Kidney glomerular epithelial cell (primary cell): ENCODE data around the gene MTRF1.
A peak's percentile ranks its signal among the peaks of the same experiment; 100 is the strongest.
"Not testable (repeated sequence)": the region's sequence is repeated elsewhere in the genome, so short reads cannot be mapped to it uniquely, and the experiment has no call there.

ENCODE experiments used
- DNase-seq: peaks from one replicate; lab custom pipeline; 2025; lab: John Stamatoyannopoulos, UW

MTRF1 gene

DNA sequence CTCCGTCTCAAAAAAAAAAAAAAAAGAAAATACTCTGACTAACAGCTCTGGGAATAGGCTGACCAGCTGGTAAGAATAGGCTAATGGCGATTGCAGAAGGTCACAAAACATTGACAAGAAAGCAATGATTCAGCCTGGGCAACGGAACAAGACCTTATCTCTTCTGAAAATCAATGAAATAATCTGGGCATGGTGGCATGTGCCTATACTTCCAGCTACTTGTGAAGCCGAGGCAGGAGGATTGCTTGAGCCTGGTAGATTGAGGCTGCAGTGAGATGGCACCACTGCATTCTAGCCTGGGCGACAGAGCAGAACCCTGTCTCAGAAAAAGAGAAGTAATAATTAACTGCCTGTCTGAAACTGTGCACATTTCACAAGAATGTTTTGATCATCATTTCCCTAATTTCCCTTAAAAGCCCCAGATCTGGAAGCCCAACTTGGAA, 18.8 kb upstream of the MTRF1 start:
- DNase-seq, result peak; percentile 58

DNA sequence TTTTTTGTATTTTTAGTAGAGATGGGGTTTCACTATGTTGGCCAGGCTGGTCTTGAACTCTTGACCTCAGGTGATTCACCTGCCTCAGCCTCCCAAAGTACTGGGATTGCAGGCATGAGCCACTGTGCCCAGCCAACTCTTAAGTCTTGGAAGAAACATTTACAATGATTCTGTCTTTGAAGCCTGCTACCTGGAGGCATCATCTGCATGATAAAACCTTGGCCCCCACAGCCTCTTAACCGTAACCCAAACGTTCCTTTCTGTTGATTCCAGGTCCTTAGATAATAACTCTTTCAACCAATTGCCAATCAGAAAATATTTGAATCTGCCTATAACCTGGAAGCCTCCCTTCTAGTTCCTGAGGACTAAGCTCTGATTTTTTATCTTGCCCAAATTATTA, 15.8 kb upstream of the MTRF1 start:
- not testable (repeated sequence) for DNase-seq

DNA sequence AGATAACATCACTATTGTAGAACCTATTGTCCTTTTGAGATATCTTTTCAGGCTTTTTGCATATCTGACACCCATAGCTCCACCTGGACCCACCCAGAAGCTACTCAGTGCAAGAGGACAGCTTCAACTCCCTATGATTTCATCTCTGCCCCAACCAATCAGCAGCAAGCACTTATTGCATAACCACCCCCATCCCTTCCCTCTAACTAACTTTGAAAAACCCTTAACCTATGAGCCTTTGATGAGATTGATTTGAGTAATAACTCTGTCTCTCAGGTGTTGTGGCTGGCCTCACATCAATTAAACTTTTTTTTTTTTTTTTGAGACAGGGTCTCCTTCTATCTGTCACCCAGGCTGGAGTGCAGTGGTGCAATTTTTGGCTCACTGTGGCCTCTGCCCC, 13.4 kb upstream of the MTRF1 start:
- DNase-seq, result no peak

DNA sequence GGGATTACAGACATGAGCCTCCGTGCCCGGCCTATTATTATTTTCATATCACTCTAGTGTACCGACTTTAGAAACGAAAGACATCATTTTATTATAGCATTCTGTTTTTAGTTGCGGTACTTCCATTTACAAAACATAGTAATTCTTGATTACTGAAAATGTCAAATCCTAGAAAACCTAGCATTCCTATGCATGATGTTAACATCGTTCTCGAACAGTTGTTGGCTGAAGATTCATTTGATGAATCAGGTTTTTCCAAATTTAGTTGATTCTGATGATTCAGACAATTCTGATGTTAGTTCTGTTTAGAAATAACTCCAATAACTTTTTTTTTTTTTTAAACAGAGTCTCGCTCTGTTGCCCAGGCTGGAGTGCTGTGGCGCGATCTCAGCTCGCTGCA, 11.5 kb upstream of the MTRF1 start:
- no peak for DNase-seq

DNA sequence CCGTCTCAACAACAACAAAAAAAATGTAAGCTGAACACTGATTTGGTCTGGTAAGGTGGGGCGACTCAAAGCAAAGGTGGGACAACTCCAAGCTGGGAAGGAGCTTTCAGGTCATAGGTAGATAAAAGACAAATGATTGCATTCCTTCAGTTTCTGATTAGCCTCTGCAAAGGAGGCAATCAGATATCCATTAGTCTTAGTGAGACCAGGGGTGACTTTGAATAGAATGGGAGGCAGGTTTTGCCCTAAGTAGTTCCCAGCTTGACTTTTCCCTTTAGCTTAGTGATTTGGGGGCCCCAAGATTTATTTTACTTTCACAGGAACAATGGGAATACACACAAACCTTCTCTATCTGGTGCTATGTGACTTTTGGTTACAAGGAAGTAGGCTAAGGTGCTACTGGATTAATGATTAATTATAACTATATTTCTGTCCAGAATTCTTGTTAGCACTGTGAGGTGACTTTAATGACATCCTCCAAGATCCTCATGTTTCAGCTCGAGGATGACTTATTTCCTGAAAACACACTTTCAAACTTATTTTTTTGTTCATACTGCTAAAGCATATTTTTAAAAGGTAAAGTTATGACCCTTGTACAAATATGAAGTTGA, 10.6 kb upstream of the MTRF1 start:
- DNase-seq, result no peak

DNA sequence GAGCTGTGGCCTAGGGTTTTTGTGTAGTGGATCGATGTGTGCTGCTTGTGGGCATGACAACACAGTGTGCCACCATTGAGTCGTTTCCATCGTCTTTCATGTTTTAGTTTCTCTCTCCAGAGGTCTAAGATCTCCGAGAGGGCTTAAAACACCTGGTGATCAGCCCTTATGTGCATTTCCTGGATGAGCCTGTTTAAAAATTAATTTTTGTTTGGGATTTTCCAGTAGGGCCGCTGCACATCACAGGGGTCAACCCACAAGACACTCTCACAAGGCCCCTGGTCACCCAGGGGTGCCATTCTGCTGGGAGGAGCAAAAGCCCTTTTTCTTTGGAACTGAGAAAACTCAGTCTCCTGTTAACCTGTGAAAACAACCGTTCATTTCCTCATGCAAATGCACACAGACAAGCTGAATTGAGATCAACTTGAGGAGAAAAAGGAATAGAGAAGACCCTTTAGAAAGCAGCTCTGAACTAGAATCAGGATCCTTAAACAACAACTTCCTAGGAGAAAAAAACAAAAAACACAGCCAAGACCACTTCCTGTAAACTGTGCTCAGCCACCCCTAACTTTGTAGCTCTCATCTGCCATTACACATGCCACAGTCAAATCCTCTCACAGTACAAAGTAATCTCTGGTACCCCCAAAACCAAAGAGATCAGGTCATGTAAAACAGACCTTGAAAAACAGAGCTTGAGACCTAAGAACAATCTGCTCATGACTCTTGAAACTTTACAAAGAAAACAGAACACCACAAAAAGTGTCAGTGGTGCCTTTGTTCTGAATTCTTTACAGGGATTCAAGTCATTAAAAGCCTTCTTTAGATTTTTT, 8.3 kb upstream of the MTRF1 start:
- no peak for DNase-seq

DNA sequence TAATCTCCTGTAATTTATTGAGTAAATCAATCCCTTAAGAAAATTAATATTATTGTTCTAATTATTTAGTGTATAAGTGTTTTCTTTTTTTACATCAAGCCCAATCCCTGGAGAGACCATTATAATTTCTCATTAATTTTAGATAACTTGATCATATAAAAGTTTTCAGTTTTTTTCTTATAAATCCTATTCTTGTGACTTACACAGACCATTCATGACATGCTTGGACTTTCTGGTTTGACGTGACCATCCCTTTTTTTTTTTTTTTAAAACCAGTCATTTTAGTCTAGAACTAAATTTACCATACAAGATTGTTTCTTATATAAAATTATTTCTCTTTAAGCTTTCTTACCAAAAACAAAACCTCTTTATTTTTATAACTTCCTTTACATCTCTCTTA, 5.4 kb upstream of the MTRF1 start:
- no peak for DNase-seq

DNA sequence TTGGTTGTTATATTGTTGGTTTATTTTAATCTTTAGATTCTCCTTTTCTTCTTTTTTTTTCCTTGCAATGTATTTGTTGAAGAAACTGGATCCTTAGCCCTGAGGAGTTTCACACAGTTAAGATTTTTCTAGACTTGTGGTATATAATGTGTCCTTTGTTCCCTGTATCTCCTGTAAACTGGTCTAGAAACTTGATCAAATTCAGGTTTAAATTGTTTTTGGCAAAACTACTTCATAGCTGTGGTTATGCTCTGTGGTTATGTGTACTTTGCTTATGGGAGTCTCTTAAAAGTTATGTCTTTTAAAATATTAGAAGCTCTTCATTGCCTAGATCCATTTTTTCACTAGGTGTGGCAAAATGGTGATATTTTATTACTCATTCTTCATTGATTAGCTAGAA, 3.7 kb upstream of the MTRF1 start:
- no peak for DNase-seq

DNA sequence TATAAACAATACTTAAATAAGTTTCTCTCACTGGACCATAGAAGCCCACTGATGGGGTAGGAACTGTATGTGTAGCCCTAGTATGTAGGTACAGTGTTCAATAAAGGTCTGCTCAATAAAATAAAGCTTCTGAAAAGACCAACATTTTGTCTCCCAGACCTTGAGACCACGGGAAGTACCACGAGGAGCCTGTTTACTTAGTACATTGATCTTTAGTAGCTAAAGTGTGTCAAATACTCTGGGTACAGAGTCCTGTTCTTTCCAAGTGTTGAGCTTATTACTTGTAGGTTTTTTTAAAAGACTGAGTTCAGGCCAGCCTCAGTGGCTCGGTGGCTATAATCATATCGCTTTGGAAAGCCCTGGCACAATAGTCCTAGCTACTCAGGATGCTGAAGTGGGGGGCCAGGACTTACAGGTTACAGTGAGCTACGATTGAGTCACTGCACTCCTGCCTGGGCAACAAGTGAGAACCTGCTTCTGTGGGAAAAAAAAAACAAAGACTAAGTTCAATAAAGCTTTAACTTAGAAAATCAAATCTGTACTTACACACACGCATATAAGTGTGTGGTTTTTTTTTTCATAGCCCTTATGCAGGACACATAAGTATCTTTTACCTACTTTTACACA, 3.4 kb downstream of the MTRF1 start:
- no peak for DNase-seq

DNA sequence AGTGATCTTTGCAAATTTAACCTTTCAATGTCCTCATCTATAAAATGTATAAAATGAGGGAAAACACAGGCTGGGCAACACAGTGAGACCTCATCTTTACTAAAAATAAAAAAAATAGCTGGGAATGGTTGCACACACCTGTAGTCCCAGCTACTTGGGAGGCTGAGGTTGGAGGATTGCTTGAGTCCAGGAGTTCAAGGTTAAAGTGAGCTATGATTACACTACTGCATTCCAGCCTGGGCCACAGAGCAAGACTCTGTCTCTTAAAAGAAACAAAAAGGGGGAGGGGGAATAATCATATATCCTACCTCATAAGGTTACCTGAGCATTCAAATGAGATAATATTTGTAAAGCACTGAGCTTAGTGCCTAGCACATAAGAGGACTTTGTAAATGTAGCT, 5.8 kb downstream of the MTRF1 start:
- DNase-seq, result no peak

DNA sequence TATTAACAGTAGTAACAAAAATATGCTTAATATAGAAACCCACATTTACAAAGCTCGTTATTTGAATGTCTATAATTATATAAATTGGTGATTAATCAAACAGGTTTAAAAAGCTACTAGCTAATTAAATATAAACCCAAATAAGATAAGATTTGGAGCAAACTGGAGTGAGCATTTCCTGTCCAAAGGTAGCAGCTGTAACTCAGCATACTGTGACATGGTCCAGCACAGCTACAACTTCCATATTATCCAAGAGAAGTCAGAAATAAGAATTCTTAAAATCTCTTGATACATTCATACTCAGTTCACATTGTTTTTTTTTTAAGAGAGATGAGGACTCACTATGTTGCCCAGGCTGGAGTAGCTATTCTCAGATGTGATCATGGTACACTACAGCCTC, 8.5 kb downstream of the MTRF1 start:
- no peak for DNase-seq

DNA sequence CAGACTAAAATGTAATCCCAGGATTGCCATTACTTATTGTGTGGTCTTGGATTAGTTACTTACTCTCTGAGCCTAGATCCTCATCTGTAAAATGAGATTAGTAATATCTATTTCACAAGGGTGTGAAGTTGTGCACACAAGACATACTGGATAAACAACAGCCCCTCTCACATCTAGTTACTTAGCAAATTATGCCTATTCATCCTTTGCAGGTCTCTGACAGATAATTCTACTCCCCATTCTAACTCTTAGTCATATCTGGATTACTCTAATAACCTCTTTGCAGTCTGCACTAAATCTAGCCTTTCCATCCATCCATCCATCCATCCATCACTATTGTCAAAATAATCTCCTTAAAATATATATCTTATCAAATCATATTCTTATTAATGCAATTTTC, 12.4 kb downstream of the MTRF1 start:
- DNase-seq, result no peak

DNA sequence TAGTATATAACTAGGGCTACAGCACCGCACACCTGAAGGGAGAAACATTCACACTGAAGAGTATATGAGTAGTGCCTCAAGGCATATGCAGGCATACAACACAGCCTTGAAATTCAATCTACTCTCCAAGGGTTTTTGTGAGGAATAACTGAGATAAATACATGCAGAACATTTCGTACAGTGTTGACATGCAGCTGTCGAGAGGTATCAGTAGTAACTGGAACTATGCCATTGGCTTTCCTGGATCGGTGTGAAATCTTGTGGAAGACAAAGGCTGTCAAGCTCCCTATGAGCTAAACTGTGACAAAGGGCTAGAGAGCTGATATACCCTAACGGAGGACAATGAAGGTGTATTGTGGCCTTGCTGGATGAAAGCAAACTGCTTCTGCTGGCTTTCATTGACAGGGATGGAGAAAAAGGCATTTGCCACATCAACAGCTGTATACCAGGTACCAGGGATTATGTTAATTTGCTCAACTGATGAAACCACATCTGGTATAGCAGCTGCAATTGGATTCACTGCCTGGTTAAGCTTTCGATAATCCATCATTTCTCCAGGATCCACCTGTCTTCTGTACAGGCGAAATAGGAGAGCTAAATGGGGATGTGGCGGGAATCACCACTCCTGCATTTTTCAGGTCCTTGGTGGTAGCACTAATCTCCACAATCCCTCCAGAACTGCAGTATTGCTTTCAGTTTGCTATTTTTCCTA, 16.3 kb downstream of the MTRF1 start:
- DNase-seq, result no peak

DNA sequence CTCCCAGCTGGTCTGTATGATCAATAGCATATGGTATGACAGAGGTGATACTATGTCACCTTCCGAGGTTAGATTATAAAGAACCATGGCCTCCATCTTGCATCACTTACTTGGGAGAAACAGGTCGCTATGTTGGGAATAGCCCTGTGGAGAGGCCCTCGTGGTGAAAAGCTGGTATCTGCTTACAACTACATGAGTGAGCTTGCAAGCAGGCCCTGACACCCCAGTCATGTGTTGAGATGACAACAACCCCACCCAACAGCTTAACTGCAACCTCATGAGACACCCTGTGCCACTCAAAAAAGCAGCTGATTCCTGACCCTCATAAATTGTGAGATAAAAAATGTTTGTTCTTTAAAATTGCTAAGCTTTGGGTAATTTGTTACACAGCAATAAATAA, 18.8 kb downstream of the MTRF1 start:
- DNase-seq, result no peak

DNA sequence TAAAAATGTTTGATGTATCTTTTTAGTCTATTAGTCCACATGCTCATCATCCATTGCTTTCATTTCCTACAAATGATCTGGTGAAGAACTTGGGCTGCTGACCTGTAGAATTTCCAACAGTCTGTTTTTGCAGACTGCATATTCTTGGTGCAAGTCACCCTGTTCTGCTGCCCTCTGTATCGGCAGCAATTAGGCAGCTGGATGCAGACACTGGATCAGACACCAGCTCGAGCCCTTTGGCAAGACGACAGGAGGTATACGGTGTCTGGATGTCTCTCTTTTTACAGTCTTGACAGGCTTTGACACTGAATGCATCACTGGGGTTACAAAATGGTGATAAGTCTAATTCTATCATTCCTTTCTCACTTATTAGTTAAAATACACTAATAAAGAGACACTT, 21.8 kb downstream of the MTRF1 start:
- DNase-seq, result no peak

DNA sequence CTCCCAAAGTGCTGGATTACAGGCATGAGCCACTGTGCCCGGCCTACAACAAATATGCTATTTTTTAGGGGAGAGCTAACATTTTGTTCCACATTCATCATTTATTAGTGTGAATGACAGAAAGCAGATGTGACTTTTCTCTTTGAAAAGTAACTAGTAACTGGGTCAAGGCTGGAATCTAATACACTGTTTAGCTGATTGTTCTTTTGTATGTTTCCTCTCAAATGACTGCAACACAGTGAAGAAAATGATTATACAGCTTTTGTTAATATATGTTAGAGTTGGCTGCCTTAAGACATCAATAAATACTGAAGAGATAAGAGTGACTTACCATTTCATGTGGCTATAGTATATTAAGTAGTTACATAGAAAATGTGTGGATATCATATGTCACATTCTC, 27.0 kb downstream of the MTRF1 start:
- DNase-seq, result no peak

DNA sequence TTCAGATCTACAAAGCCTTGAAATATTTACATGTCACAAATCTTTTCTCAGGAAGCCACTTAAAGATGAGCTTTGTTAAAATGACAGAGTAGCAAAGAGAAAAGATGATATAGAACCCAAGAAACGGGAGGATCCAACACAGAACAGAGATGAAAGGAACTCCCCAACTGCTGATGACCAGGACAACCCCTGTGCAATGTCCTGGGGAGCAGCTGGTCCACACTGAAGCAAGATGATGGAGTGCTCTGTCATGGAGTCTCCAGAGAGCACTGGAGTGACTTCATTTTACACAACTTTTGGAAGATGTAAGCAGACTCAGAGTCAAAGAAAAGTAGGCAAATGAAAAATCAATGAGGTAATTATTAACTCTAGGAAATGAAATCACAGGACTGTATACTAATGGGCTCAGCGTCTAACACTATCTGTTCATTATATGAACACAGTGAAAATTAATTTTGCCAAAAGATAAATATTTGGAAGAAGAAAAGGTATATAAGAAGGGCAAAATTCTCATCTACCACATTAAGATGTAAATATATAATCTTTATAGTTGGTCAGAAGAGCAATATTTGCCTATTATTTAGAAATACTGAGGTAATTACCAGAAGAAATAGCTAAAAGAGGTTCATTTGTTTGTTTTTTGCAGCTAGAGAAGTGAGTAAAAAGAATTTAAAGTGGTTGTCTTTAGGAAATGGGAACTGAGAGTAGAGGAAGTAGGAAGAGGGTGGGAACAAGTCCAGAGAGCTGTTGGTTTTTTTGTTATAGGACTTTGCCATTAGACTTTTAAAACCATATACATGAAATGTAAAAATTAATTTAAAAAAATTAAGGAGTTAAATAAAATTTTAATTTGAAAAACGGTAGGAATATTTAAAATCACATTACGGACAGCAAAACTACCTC, 30.5 kb downstream of the MTRF1 start:
- DNase-seq, result no peak

DNA sequence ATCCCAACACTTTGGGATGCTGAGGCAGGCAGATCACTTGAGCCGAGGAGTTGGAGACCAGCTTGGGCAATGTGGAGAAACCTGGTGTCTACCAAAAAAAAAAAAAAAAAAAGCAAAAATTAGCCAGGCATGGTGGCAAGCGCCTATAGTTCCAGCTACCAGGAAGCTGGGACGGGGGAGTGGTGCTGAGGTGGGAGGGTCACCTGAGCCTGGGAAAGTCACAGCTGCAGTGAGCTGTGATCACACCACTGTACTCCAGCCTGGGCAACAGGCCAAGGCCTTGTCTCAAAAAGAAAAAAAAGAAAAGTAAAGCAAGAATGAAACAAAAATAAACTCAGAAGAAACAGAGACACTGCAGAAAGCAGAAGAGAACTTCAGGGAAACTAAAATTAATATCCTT, 31.6 kb downstream of the MTRF1 start:
- DNase-seq, result no peak

DNA sequence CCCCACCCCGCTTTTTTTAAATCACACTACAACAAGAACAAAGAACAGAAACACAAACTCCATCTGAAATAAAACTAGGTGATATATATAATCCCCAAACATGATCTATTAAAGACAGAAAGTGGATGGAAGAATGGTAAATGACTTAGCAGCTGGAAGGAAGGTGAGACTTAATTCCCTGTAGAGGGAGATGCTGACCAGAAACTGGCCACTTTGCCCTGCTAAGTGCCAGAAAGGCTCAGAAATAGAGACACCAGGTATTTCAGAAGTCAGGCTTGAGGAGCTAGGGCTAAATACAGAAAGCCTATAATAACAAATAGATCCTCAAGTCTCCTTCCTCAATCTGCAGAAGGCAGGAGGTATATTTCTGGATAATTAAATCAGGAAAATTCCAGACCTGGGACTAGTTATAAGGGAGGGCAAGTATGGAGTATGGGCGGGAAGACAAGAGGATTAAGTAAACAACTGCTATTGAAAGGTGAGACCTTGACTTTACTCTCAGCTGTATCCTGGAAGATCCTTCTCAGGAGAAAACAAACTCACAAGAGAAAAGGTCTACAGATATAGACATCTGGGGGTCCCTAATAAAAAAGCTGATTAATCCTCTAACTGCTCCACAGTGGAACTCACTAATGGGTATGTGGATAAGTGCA, 32.2 kb downstream of the MTRF1 start:
- no peak for DNase-seq

DNA sequence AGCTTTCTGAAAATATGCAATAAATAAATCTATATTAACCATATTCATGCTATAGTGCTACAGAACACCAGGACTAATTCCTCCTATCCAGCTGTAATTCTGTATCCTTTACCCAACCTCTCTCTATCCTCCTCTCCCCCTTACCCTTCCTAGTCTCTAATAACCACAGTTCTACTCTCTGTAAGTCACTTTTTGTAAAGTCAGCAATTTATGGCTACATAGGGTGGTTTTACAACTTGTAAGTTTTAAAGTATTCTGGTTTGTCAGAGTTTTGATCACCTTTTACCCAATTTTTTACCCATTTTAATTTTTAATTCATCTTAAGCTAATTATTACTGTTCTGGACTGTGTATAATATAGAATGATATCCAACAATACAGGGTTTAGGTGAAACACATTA, 34.0 kb downstream of the MTRF1 start:
- DNase-seq, result no peak
